SK-N-SH (cell line): ENCODE results near the gene TET1. TPM values are rescaled to one million over a fixed set of nuclear protein-coding genes. Genes with fewer than 3 reads are reported as not detected.

Experiments
- CTCF ChIA-PET: fragments of 300-600, 350-600 bp; formaldehyde crosslinking; extraction: SDS; loops from one replicate; lab custom pipeline; 2021; lab: Yijun Ruan, JAX
- POLR2A ChIA-PET: fragments of 350-600 bp; sonication (Branson Sonifier 250); formaldehyde crosslinking; extraction: SDS; loops from one replicate; lab custom pipeline; 2020; ENCODE audit warnings: antibody characterized with exemption, inconsistent platforms; lab: Yijun Ruan, JAX
- DNase-seq: peaks from one replicate; pipeline ENCODE4 v3.0.0; 2012
- H2AFZ ChIP-seq: fragments of 200-600 bp; sonication (generic); 2 replicates; pipeline ENCODE4 v1.8.1; 2016; ENCODE audit warnings: antibody characterized with exemption, mild to moderate bottlenecking, low read depth
- H3F3A ChIP-seq: fragments of 200-600 bp; sonication (generic); replicated peaks from 2 replicates; pipeline ENCODE3; 2016; ENCODE audit warnings: antibody characterized with exemption, mild to moderate bottlenecking; ENCODE audit not compliant: insufficient read depth
- H3K27ac ChIP-seq, 2 experiments: fragments of 200-500 bp in 1 of 2; fragments of 200-600 bp in 1 of 2; sonication (Bioruptor generic) in 1 of 2; sonication (generic), shearing (Covaris generic) in 1 of 2; 2 replicates each; pipeline versions ENCODE4 v1.5.1 to v1.6.1; 2014 to 2016; ENCODE audit warnings: low read depth in 2 of 2, inconsistent platforms in 1 of 2, low read length in 1 of 2, mild to moderate bottlenecking in 1 of 2, mixed read lengths in 1 of 2
- H3K27me3 ChIP-seq: fragments of 200-600 bp; sonication (generic), shearing (Covaris generic); 2 replicates; pipeline ENCODE4 v1.6.1; 2016; ENCODE audit warnings: mixed run types; ENCODE audit not compliant: insufficient read depth
- H3K36me3 ChIP-seq, 2 experiments: fragments of 200-500 bp in 1 of 2; fragments of 200-600 bp in 1 of 2; sonication (Bioruptor generic) in 1 of 2; sonication (generic) in 1 of 2; replicated peaks in 1 of 2; 2 replicates each; pipeline versions ENCODE3 to v1.5.1; 2014 to 2016; ENCODE audit warnings: low read length in 1 of 2, mild to moderate bottlenecking in 1 of 2; ENCODE audit not compliant: insufficient read depth in 2 of 2, control insufficient read depth in 1 of 2
- H3K4me1 ChIP-seq, 2 experiments: fragments of 200-500 bp in 1 of 2; fragments of 200-600 bp in 1 of 2; sonication (Bioruptor generic) in 1 of 2; sonication (generic), shearing (Covaris generic) in 1 of 2; 2 replicates each; pipeline versions ENCODE4 v1.5.1 to v1.6.1; 2014 to 2016; ENCODE audit warnings: low read depth in 1 of 2, low read length in 1 of 2, mixed run types in 1 of 2; ENCODE audit not compliant: insufficient read depth in 2 of 2, control insufficient read depth in 1 of 2
- H3K4me2 ChIP-seq: fragments of 200-600 bp; sonication (generic), shearing (Covaris generic); 2 replicates; pipeline ENCODE4 v1.6.1; 2017; ENCODE audit warnings: mixed run types
- H3K4me3 ChIP-seq, 2 experiments: fragments of 200-500 bp in 1 of 2; fragments of 200-600 bp in 1 of 2; sonication (Bioruptor generic) in 1 of 2; sonication (generic), shearing (Covaris generic) in 1 of 2; 2 replicates each; pipeline versions ENCODE4 v1.5.1 to v1.8.1; 2014 to 2016; ENCODE audit warnings: low read depth in 2 of 2, inconsistent platforms in 1 of 2, low read length in 1 of 2, mild to moderate bottlenecking in 1 of 2, mixed read lengths in 1 of 2, moderate library complexity in 1 of 2
- H3K79me2 ChIP-seq: fragments of 200-600 bp; sonication (generic); 2 replicates; pipeline ENCODE4 v1.8.1; 2017; ENCODE audit warnings: mild to moderate bottlenecking; ENCODE audit not compliant: insufficient read depth
- H3K9ac ChIP-seq: fragments of 200-600 bp; sonication (generic); 2 replicates; pipeline ENCODE4 v1.6.1; 2017; ENCODE audit warnings: mixed run types
- H3K9me2 ChIP-seq: fragments of 200-600 bp; sonication (generic); 2 replicates; pipeline ENCODE4 v1.6.1; 2017; ENCODE audit warnings: mixed run types
- H3K9me3 ChIP-seq: fragments of 200-600 bp; sonication (generic); 2 replicates; pipeline ENCODE4 v1.6.1; 2017; ENCODE audit warnings: mixed run types, mild to moderate bottlenecking, moderate library complexity
- H4K20me1 ChIP-seq: fragments of 200-600 bp; sonication (generic); 2 replicates; pipeline ENCODE4 v1.6.1; 2017; ENCODE audit warnings: mild to moderate bottlenecking, mixed run types; ENCODE audit not compliant: insufficient read depth
- ELF1 ChIP-seq: IDR thresholded peaks from 2 replicates; pipeline ENCODE4 v1.4.0; 2012
- FOXJ3 ChIP-seq: sonication (generic); formaldehyde crosslinking; IDR thresholded peaks from 2 replicates; pipeline ENCODE4 v1.5.1; 2020; ENCODE audit warnings: mild to moderate bottlenecking, missing genetic modification reagents
- FOXM1 ChIP-seq: IDR thresholded peaks from 2 replicates; pipeline ENCODE4 v1.4.0; 2012; ENCODE audit warnings: low read depth, mild to moderate bottlenecking
- GABPA ChIP-seq: IDR thresholded peaks from 2 replicates; pipeline ENCODE4 v1.4.0; 2012; ENCODE audit warnings: low read depth, mild to moderate bottlenecking
- IRF3 ChIP-seq: fragments of 150-350 bp; IDR thresholded peaks from 2 replicates; pipeline ENCODE4 v1.6.1; 2016; ENCODE audit warnings: mild to moderate bottlenecking, low read depth, low read length
- JUND ChIP-seq: IDR thresholded peaks from 2 replicates; pipeline ENCODE4 v1.4.0; 2012
- MEF2A ChIP-seq: IDR thresholded peaks from 2 replicates; pipeline ENCODE4 v1.4.0; 2012; ENCODE audit warnings: low read depth, borderline replicate concordance
- NFIC ChIP-seq: IDR thresholded peaks from 2 replicates; pipeline ENCODE4 v1.4.0; 2012; ENCODE audit warnings: borderline replicate concordance
- NRF1 ChIP-seq: IDR thresholded peaks from 2 replicates; pipeline ENCODE4 v1.6.1; 2012; ENCODE audit warnings: low read depth, mild to moderate bottlenecking, low read length
- PBX3 ChIP-seq: IDR thresholded peaks from 2 replicates; pipeline ENCODE4; 2012
- RFX5 ChIP-seq: IDR thresholded peaks from 2 replicates; pipeline ENCODE4 v1.6.1; 2012; ENCODE audit warnings: mild to moderate bottlenecking, improper control_type of control experiment, low read length
- RXRA ChIP-seq: IDR thresholded peaks from 2 replicates; pipeline ENCODE4 v1.4.0; 2012; ENCODE audit warnings: low read depth, mild to moderate bottlenecking, borderline replicate concordance
- TEAD4 ChIP-seq: IDR thresholded peaks from 2 replicates; pipeline ENCODE4 v1.4.0; 2012; ENCODE audit warnings: mild to moderate bottlenecking, borderline replicate concordance; ENCODE audit not compliant: insufficient read depth
- USF1 ChIP-seq: IDR thresholded peaks from 2 replicates; pipeline ENCODE4 v1.4.0; 2012; ENCODE audit warnings: low read depth, borderline replicate concordance
- USF2 ChIP-seq: fragments of 150-350 bp; IDR thresholded peaks from 2 replicates; pipeline ENCODE4 v1.6.1; 2017; ENCODE audit warnings: antibody characterized with exemption, low read length, low read depth, borderline replicate concordance
- YY1 ChIP-seq: IDR thresholded peaks from 2 replicates; pipeline ENCODE4 v1.4.0; 2012; ENCODE audit warnings: low read depth, mild to moderate bottlenecking
- ZBTB33 ChIP-seq: IDR thresholded peaks from 2 replicates; pipeline ENCODE4 v1.4.0; 2012; ENCODE audit warnings: low read depth, borderline replicate concordance
- WGBS: methylation state at CpG from one replicate; pipeline ENCODE4 v1.1.6; 2017; ENCODE audit warnings: low lambda C conversion rate; 5-methylcytosine and 5-hydroxymethylcytosine counted together
- polyA plus RNA-seq, 3 experiments: library from polyadenylated mRNA; depleted of rRNA; stranded (reverse); fragments of >200 nt; gene quantifications; 2 replicates each; pipeline ENCODE4 v1.2.3, GENCODE V29; 2012

TET1 gene
- polyA plus RNA-seq, 1 of the 3 experiments (the other 2 are of a cell fraction), result 0.38 TPM

- CTCF ChIA-PET, result no interaction called here
- peak overlapping the region; percentile 91 for H3K4me2 ChIP-seq
- peak overlapping the region; percentile 61 to 81 for H3K27ac ChIP-seq
- peak overlapping the region; percentile 78 for H2AFZ ChIP-seq
- peaks cover 0 to 4% of the 10 kb centered on the region in 2 experiments for H3K36me3 ChIP-seq
- peaks cover 50% of the 10 kb centered on the region; the same call in 1 of the 2 replicates for H3K79me2 ChIP-seq
- H3K9me2 ChIP-seq, result no peaks in the 10 kb centered on the region
- WGBS, result 0% methylated on average over 8 of the region's 11 CpGs
- H3K4me1 ChIP-seq, result peaks cover 0 to 4% of the 10 kb centered on the region in 2 experiments; a peak in 1 of 4 replicates
- POLR2A ChIA-PET, result no interaction called here
- peak overlapping the region; percentile 85 for H3K9ac ChIP-seq
- no peaks in the 10 kb centered on the region for H4K20me1 ChIP-seq
- no peak for DNase-seq
- TF ChIP-seq IRF3, result no peak
- no peak for TF ChIP-seq RFX5
- no peak for TF ChIP-seq YY1
- TF ChIP-seq PBX3, result no peak
- no peak for TF ChIP-seq ELF1
- TF ChIP-seq TEAD4, result no peak
- no peak for TF ChIP-seq GABPA
- no peak for TF ChIP-seq USF1
- TF ChIP-seq MEF2A, result no peak
- TF ChIP-seq USF2, result no peak
- no peak for TF ChIP-seq NRF1
- TF ChIP-seq RXRA, result no peak
- no peak for TF ChIP-seq FOXM1
- TF ChIP-seq NFIC, result no peak
- no peak for TF ChIP-seq ZBTB33
- no peak for TF ChIP-seq JUND
- TF ChIP-seq FOXJ3 (CRISPR knock-in tag), result no peak
- no peaks in the 10 kb centered on the region for H3F3A ChIP-seq
- H3K9me3 ChIP-seq, result no peaks in the 10 kb centered on the region
- H3K27me3 ChIP-seq, result no peaks in the 10 kb centered on the region
- H3K4me3 ChIP-seq, result peak overlapping the region; percentile 76 to 92
These were observed 33.4 kb upstream of the TET1 start for GRCh38 chr10:68526634-68527307.
